ENCODE measurements around the gene GLUL. TPM values are rescaled to one million over a fixed set of nuclear protein-coding genes. Genes with fewer than 3 reads are reported as not detected.
A peak's percentile ranks its signal among the peaks of the same experiment; 100 is the strongest.

The GLUL gene
- total RNA-seq, 1 experiment from 2014 or later, result 165 TPM

- TF ChIP-seq ZBTB33 (IDR thresholded peaks at IDR 0.05; ENCODE audit: extremely low read depth, insufficient replicate concordance, low read length) (no peak), EGR1 (IDR thresholded peaks at IDR 0.05; ENCODE audit: low read depth) (no peak), RAD21 (IDR thresholded peaks at IDR 0.05; ENCODE audit: low read depth) (no peak), JUND (IDR thresholded peaks at IDR 0.05) (no peak), CBX3 (IDR thresholded peaks at IDR 0.05; ENCODE audit: low read depth) (no peak), YY1 (IDR thresholded peaks at IDR 0.05; ENCODE audit: extremely low read depth, insufficient replicate concordance, low read depth, low read length) (no peak)
These were observed 39.7 kb downstream of the GLUL start (continued) for GRCh38 chr1:182351790-182352364.

- DNase-seq (ENCODE audit: low read depth, low spot score) (no peak), ATAC-seq (peak; percentile 38; the same call in 1 of the 2 replicates)
- BruUV-seq (replicated peaks), result no TSS peak
- Histone ChIP-seq H3K27me3 (ENCODE audit: insufficient read depth, low read length) (no peaks in the 10 kb centered on the region), H3K27ac (ENCODE audit: low read depth, low read length) (no peak overlapping the region), H3K9ac (ENCODE audit: low read length) (no peak overlapping the region), H3K4me3 (replicated peaks in 1 of 2; ENCODE audit: low read depth in 1 of 2, low read length in 2 of 2) (no peak overlapping the region), H3K4me1 (ENCODE audit: control insufficient read depth in 1 of 2, insufficient read depth in 2 of 2, low read length in 2 of 2) (no peaks in the 10 kb centered on the region), H3K36me3 (ENCODE audit: control insufficient read depth in 1 of 2, insufficient read depth in 2 of 2, low read length in 2 of 2) (no peaks in the 10 kb centered on the region), H3K79me2 (ENCODE audit: insufficient read depth, low read length) (no peaks in the 10 kb centered on the region), H3K9me2 (ENCODE audit: insufficient read depth) (no peaks in the 10 kb centered on the region), H2AFZ (ENCODE audit: low read depth, low read length, poor library complexity, severe bottlenecking) (no peak overlapping the region), H4K20me1 (ENCODE audit: insufficient read depth) (no peaks in the 10 kb centered on the region), H3K4me2 (ENCODE audit: low read length) (no peak overlapping the region), H3K9me3 (ENCODE audit: control insufficient read depth in 1 of 2, insufficient read depth in 1 of 2, low read depth in 1 of 2, low read length in 2 of 2) (no peaks in the 10 kb centered on the region)
- ChIA-PET POLR2A (no interaction called here), CTCF (no interaction called here), RAD21 (ENCODE audit: low non-redundant PET in 1 of 2, low total read pairs in 2 of 2, uncharacterized antibody in 2 of 2, unreplicated experiment in 2 of 2) (no interaction called here)
- intact Hi-C loops (cut with micrococcal nuclease), result no loop called here
- no peak for TF ChIP-seq RAD21 (IDR thresholded peaks at IDR 0.05; ENCODE audit: low read depth)
These were observed 40.8 kb downstream of the GLUL start for GRCh38 chr1:182350839-182351238.
